LNCaP clone FGC (cell line): ENCODE data around the gene ARHGEF4.

Experiments
- DNase-seq: peaks from one replicate; pipeline ENCODE4 v3.0.0-alpha.2; 2011; ENCODE audit warnings: low read depth
- H3K4me3 ChIP-seq: 2 replicates; pipeline ENCODE4 v1.5.1; 2011; ENCODE audit warnings: mild to moderate bottlenecking, low read depth, low read length, control low read depth
- CTCF ChIP-seq: IDR thresholded peaks from 2 replicates; pipeline ENCODE4 v1.5.1; 2012; ENCODE audit warnings: mild to moderate bottlenecking; ENCODE audit not compliant: control insufficient read depth, insufficient read depth; ENCODE audit errors: extremely low read depth

The ARHGEF4 gene

DNA sequence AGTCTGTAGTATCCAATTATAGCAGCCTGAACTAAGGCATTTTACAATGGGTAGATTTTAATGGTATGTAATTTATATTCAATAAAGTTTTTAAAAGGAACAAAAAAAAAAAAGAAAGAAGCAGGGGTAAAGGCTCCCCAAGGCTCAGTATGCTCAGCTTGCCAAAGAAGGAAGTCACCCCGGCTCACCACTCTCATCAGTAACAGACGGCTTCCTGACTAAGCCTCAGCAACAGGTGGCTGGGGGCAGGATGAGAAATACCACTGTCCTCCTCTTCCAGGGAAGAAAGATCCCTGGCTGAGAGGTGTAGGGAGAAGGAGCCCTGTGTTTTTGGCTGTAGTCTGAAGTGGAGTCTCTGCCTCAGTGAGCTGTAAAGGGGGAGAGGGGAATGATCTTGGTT, 121.2 kb downstream of the ARHGEF4 start:
- H3K4me3 ChIP-seq: no peak overlapping the region
- no peak for TF ChIP-seq CTCF
- DNase-seq: no peak

DNA sequence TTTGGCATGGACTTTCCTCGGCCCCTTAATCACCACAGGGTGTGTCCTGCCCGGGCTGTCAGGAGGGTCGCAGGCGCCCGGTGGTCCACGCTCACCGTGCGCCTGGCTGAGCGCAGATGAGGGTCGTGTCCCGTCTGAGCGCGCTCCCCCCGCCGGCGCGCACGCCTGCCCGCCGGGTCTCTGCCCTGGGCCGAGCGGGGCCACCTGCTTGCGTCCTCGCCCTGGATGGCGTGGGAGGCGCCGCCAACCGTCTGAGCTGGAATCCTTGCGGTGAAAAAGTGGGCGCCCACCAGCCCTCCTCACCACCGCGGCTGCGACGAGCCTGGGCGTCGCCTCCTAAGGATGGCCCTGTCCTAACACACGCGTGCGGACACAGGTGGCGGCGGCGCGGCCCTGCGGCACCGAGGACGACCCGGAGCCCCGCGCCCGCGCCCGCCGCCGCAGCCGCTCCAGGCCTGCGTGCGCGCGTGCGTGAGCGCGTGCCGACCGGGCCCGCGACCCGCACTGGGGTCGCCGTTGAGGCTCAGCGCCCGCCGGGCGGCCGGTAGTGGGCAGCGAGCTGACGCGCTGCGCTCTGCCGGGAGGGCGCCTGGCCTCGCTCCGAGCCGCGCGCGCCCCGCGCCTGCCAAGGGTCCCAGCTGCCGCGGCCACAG, 126.6 kb downstream of the ARHGEF4 start:
- TF ChIP-seq CTCF: no peak
- no peak overlapping the region for H3K4me3 ChIP-seq
- no peak for DNase-seq

GRCh38 chr2:130963849-130964793, 127.4 kb downstream of the ARHGEF4 start:
- peak; percentile 10 for DNase-seq
- TF ChIP-seq CTCF: peak; percentile 80
- H3K4me3 ChIP-seq: peak overlapping the region; percentile 25

GRCh38 chr2:130964931-130965330, 128.2 kb downstream of the ARHGEF4 start:
- no peak for DNase-seq
- H3K4me3 ChIP-seq: no peak overlapping the region
- no peak for TF ChIP-seq CTCF

GRCh38 chr2:130966149-130966774, 129.5 kb downstream of the ARHGEF4 start:
- no peak for DNase-seq
- TF ChIP-seq CTCF: no peak
- no peak overlapping the region for H3K4me3 ChIP-seq

DNA sequence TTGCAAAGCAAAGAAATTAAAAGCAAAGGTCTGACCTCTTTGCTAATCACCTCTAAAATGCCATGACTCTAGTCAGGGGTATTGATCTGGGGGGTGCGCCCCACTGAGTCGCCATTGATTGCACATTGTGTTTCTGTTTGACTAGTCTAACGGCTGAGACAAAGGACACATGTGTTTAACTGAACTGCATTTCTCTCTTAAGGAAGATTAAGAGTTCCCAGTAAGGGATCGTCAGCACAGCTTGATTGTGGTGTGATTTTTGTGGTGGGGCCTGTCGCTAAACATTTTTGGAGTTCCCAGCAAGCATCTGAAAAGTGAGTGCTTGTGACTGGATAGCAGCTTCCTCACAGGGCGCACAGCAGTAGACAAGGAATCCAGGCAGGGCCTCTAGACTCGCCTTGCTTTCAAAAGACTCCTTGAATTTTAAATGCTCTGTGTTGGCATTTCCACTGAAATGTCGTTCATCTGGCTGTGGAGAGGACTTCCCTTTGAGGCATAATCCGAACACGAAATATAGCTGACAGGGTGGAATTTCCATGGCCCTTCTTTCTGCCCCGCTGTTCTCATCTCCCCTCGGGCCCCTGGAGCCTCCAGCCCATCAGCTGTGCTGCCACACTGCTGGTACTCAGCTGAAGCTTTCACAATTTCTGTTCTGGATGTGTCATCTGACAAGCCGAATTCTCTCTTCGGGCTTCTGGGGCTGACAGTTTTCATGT, 130.2 kb downstream of the ARHGEF4 start:
- no peak overlapping the region for H3K4me3 ChIP-seq
- no peak for TF ChIP-seq CTCF

More for the DNA sequence above, 130.2 kb downstream of the ARHGEF4 start:
- no peak for DNase-seq
